Hematopoietic multipotent progenitor cell treated with erythropoietin and hydrocortisone succinate and interleukin-3 and kit ligand, for 8 days (in vitro differentiated cells): ENCODE measurements around the gene RBM8A.

Experiments used
- DNase-seq: peaks from one replicate; pipeline ENCODE4 v3.0.0-alpha.2; 2015

Gene RBM8A

GRCh38 chr1:145871994-145872924 is 55.0 kb downstream of the RBM8A start:
- no peak for DNase-seq
